LoVo (cell line): ENCODE results near the gene RNF146.
A peak's percentile ranks its signal among the peaks of the same experiment; 100 is the strongest.
"Not testable (repeated sequence)": the region's sequence is repeated elsewhere in the genome, so short reads cannot be mapped to it uniquely, and the experiment has no call there.

Experiments used
- DNase-seq: peaks from one replicate; pipeline ENCODE4 v3.0.0-alpha.2; 2016; ENCODE audit warnings: low spot score

RNF146 gene, protein sequence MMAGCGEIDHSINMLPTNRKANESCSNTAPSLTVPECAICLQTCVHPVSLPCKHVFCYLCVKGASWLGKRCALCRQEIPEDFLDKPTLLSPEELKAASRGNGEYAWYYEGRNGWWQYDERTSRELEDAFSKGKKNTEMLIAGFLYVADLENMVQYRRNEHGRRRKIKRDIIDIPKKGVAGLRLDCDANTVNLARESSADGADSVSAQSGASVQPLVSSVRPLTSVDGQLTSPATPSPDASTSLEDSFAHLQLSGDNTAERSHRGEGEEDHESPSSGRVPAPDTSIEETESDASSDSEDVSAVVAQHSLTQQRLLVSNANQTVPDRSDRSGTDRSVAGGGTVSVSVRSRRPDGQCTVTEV

GRCh38 chr6:127266178-127266891, at the start of gene RNF146:
Gene RNF146 (plus strand): TSS chr6:127266864. CDS start chr6:127280339, 13,475 bp downstream.
- peak; percentile 84 for DNase-seq

DNA sequence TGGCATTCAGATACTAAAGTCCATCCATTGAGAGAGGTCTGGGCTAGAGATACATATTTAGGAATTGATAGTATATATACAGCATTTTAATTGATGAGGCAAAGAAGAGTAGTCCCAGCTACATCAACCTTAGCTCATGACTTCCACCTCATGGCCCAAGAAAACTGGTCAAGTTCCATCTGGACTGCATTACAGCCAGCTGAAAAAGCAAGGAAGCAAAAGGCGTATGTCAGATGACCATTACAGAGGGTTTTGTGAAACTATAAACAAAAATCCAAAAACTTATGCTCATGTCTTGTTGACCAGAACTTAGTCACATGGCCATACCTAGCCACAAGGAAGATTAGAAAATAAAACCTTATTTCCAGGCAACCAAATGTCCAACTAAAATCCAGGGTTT, 46.8 kb upstream of the RNF146 start:
- DNase-seq: no peak

GRCh38 chr6:127221201-127221600, 45.5 kb upstream of the RNF146 start:
- DNase-seq: no peak

DNA sequence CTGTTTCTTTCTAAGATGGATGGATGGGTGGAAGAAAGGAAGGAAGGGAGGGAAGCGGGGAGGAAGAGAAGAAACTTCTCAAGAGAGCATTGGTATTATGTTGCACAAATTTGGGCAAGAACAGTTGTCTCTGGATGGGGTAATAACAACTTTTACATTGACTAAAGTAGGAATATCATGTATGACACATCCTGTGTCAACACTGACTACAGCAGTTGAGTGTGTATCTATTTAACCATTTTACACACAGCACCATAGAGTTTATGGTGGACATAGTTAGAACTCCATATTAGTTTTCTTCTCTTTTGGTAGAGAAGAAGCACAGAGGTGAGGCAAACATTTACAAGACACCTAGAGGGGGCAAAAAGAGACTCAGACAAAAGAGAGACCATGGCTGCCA, 44.2 kb upstream of the RNF146 start:
- no peak for DNase-seq

- DNase-seq: no peak
Measured at GRCh38 chr6:127225497-127225896, 41.2 kb upstream of the RNF146 start.

- not testable (repeated sequence) for DNase-seq
Measured at GRCh38 chr6:127233819-127234218, 32.8 kb upstream of the RNF146 start.

- DNase-seq: no peak
Measured at GRCh38 chr6:127243501-127243900, 23.2 kb upstream of the RNF146 start.

GRCh38 chr6:127247114-127248096, 19.3 kb upstream of the RNF146 start:
- no peak for DNase-seq

- DNase-seq: no peak
Measured at GRCh38 chr6:127249621-127250020, 17.0 kb upstream of the RNF146 start.

- no peak for DNase-seq
Measured at GRCh38 chr6:127255286-127255685, 11.4 kb upstream of the RNF146 start.

DNA sequence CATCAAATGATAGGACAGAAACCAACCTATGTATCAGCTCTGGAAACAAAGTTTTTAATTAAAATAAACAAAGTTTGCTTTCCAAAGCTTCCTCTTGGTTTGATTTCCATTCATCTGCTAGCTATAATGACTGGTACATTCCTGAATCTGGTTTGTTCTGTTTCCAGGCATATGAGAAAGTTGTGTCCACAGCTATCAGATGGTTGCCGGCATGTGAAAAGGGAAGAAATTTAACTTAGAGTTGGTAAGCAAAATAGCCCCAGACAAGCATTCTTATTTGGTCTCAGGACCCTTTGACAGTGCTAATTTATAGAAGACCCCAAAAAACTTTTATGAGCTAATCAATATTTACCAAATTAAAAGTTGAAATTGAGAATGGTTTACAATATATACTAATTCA, 3.8 kb upstream of the RNF146 start:
- DNase-seq: no peak

DNA sequence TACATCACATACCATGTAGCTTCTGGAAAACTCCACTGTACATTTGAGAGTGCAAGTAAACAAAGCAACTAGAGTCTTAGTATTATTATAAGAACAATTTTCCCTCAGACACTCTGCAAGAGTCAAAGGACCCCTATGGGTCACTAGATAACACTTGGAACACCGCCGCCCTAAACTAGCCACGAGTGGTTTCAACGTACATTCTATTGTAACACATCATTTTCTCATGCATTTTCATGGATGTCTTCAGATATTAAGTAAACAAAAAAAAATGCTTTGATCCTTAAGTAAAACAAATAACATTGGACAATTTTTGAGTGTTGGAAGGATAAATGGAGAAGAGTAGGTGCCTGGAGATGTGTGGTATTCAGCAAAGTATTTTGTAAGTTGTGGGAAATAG, 3.2 kb upstream of the RNF146 start:
- DNase-seq: no peak

GRCh38 chr6:127266892-127267645, 405 bp downstream of the RNF146 start:
- DNase-seq: peak; percentile 56

DNA sequence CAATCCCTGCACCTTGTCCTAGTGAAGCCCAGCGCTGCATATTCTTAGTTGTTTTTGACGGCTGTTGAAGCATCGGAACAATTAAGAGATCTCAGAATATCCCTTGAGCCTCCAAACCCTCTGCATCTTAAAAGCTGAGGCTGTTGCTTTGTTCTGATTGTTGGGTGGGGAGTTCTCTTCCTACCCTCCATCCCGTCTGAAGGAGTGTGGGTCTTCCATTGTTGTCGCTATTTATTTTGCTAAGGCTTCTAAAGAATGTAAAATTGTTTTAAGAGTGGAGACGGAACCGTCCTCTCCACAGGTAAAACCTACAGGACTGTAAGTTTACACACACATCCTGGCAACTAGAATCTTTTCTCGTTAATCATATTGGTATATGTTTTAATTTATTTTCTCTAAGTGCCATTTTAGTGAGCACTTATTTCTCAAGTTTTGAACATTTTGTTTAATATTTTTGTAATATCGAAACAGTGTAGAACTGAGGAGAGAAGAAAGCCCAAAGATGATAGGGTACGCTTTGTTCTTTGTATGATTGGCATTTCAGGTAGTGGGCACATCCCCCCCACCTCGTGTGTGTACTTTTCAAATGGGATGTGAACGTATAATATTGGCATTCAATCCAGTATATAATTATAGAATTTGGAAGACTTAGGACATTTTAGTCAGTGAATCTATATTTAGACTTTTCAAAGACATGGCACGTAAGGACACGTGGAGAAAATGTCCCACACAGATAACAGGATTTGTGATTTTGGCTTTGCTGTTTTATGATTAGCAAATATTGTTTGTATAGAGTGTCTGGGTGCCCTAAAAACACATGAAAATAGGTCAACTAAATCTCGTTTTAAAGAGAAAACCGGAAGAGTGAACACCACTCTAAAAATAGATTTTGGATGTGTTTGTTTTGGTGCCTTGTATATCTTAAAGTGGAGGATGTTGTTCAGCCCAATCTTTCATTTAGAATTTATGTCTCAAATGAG, 1.3 kb downstream of the RNF146 start:
- DNase-seq: no peak

DNA sequence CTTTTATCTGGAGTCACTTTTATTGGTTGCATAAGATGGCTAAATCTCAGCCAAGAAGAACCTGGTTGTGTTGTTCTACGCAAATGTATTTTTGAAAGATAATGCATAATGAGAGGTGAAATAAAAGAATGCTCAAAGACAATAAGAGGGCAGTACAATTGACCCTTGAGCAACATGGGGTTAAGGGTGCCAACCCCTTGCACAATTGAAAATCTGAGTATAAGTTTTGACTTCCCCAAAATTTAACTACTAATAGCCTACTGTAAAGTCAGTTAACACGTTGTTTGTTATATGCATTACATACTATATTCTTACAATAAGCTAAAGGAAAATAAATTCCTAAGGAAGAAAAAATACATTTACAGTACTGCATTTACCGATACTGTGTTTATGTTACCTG, 5.9 kb downstream of the RNF146 start:
- no peak for DNase-seq

DNA sequence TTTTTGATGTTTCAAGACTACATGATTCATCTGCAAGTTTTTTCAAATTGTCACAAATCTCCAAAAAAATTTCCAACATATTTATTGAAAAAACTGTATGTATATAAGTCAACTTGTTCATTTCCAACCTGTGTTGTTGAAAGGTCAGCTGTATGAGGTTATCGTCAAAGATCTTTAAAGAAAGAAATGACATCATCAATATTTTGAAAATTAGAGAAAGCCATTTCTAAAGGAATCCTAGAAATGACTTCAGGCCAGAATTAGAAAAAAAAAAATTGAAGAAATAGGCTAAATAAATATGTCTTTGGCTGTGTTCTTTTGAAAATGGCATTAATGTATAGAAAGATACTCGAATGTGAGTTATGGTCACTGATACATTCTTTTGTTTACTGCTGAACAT, 6.8 kb downstream of the RNF146 start:
- DNase-seq: no peak

DNA sequence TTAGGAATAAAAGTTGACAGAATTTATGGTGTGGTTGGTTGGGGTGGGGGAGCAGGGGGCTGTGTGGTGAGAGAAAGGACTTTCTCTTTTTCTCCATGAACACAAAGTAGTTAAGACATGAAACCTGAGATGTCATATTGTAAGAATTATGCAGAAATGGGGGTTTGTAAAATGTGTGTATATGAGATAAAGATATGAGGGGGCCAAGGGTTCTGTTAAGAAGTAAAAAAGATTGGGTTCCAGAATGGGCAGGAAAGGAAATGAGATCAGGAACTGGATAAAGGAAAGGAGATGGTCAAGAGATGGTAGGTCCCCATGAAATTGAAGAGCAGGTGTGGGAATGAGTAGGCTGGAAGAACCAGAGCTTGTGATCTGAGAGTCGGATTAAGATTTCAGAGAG, 9.7 kb downstream of the RNF146 start:
- DNase-seq: no peak

DNA sequence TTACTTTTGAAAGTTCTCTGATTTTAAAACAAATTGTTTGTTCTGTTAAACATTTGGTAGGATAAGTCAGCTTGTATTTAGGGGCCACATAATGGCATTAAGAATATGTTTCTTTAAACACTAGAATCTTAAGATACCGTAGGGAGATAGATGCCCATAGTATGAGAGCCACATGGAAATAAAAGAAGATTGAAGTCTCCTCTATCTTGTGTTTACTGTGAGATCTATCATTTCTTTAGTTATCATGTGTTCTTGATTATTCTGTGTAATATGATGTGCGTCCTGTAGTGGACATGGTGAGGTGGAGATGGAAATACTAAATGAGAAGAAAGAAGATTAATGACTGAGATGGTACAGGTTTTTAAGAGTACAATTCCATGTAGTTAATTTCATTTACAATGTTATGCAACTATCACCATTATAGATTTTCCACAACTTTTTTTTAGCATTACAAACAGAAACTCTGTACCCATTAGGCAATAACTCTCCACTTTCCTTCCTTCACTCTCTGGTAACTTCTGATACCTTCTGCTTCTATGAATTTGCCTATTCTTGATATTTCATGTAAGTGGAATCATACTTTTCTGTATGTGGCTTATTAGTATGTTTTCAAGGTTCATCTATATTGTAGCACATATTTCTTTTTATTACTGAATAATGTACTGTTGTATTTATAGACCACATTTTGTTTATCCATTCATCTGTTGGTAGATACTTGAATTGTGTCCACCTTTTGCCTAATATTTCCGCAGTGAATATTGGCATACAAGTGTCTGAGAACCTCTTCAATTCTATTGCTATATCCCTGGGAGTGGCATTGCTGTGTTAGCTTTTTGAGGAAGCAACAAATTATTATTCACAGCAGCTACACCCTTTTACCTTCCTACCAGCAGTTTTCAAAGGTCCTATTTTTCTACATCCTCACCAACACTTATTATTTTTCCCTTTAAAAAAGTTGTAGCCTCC, 11.5 kb downstream of the RNF146 start:
- no peak for DNase-seq

- DNase-seq: no peak
Measured at GRCh38 chr6:127279815-127280214, 13.2 kb downstream of the RNF146 start.
